AG04449 (cell line): Measurements from ENCODE around the gene G3BP2.

Source experiments
- CTCF ChIA-PET: fragments of 350-600 bp; formaldehyde crosslinking; extraction: SDS; loops from one replicate; lab custom pipeline; 2021; ENCODE audit warnings: antibody characterized with exemption; lab: Yijun Ruan, JAX
- POLR2A ChIA-PET: fragments of 400-600, 350-600 bp; formaldehyde crosslinking; extraction: SDS; loops from one replicate; lab custom pipeline; 2020; ENCODE audit warnings: antibody characterized with exemption, inconsistent platforms; lab: Yijun Ruan, JAX
- DNase-seq: peaks from one replicate; pipeline ENCODE4 v3.0.0-alpha.2; 2010; ENCODE audit warnings: low read depth, low spot score
- H3K4me3 ChIP-seq: 2 replicates; pipeline ENCODE4 v1.5.1; 2011; ENCODE audit warnings: low read depth, mild to moderate bottlenecking, control low read depth, low read length
- TF ChIP-seq, protein P1 (sequence below): IDR thresholded peaks from one replicate; pipeline ENCODE4 v1.5.1; 2011; ENCODE audit warnings: mild to moderate bottlenecking, moderate library complexity, low read length, control low read depth, inconsistent platforms; ENCODE audit not compliant: insufficient read depth; ENCODE audit errors: missing control alignments

G3BP2 gene

DNA sequence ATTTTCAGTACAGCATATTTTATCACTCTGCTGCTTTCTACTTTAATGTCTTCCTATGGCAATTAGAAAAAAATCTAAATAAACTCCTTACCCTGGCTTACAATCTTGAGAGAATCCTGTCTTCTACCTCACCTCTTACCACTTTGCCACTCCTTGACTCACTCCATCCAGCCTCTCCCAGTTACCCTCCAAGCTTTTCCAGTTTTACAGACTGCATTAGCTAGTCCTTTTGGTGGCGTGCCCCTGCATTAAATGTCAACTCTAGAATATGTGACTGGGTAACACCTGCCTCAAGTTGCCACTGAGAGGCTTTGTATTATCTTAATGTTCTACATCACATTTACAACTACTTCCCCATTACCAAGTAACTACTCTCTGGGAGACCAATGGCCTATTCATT, 35.4 kb downstream of the G3BP2 start:
- TF ChIP-seq, protein P1, sequence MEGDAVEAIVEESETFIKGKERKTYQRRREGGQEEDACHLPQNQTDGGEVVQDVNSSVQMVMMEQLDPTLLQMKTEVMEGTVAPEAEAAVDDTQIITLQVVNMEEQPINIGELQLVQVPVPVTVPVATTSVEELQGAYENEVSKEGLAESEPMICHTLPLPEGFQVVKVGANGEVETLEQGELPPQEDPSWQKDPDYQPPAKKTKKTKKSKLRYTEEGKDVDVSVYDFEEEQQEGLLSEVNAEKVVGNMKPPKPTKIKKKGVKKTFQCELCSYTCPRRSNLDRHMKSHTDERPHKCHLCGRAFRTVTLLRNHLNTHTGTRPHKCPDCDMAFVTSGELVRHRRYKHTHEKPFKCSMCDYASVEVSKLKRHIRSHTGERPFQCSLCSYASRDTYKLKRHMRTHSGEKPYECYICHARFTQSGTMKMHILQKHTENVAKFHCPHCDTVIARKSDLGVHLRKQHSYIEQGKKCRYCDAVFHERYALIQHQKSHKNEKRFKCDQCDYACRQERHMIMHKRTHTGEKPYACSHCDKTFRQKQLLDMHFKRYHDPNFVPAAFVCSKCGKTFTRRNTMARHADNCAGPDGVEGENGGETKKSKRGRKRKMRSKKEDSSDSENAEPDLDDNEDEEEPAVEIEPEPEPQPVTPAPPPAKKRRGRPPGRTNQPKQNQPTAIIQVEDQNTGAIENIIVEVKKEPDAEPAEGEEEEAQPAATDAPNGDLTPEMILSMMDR: no peak
- DNase-seq: no peak
- ChIA-PET POLR2A (no interaction called here), CTCF (interaction anchor here (1.6 kb wide), 1 partner anchor 86 kb away, joined by 4 read pairs; no protein-coding TSS in a partner anchor)
- no peak overlapping the region for H3K4me3 ChIP-seq

DNA sequence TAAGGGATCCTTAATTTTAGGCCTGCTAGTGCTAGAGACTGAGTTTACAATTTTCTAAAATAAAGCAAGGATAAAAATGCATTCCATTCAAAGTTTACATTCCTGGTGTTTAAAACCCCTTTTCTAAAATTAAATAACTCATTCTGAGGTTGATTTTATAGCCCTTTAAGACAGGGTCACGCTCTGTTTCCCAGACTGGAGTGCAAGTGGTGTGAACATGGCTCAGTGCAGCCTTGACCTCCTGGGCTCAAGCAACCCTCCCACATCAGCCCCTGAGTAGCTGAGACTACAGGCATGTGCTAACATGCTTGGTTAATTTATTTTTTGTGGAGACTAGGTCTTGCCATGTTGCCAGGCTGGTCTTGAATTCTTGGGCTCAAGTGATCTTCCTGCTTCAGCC, 36.0 kb downstream of the G3BP2 start:
- H3K4me3 ChIP-seq: no peak overlapping the region
- CTCF ChIA-PET: interaction anchor here (1.6 kb wide), 1 partner anchor 86 kb away, joined by 4 read pairs; no protein-coding TSS in a partner anchor
- peak; percentile 44 for DNase-seq
- POLR2A ChIA-PET: no interaction called here
- TF ChIP-seq, protein P1: no peak

GRCh38 chr4:75634951-75635350, 38.3 kb downstream of the G3BP2 start:
- TF ChIP-seq, protein P1: no peak
- DNase-seq: no peak
- H3K4me3 ChIP-seq: no peak overlapping the region
- ChIA-PET POLR2A (interaction anchor here (1.0 kb wide), 1 partner anchor 89 kb away, joined by 3 read pairs; the partner anchor contains the start of gene USO1), CTCF (interaction anchor here (1.2 kb wide), 1 partner anchor 19 kb away, joined by 3 read pairs; no protein-coding TSS in a partner anchor)

DNA sequence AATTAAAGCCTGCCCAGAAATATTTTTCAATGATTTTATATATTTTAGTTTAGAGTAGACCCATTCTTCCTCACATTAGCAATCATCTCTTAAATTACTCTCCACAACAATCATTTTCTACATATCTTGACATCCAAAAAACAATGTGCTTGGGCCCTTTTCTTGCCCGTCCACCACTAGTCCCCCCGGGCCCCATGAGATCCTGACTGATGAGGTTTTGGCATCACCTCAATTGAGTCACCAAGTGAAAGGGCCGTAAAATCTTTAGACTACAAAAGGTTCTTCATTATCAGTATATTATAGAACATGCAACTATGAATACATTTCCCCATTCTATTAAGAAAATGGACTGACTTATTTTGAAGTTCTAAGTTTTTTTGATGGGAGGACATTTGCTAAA, 38.9 kb downstream of the G3BP2 start:
- ChIA-PET POLR2A (interaction anchor here (1.0 kb wide), 1 partner anchor 90 kb away, joined by 3 read pairs; the partner anchor contains the start of gene USO1), CTCF (no interaction called here)
- no peak for DNase-seq
- TF ChIP-seq, protein P1: no peak
- no peak overlapping the region for H3K4me3 ChIP-seq

- no peak for DNase-seq
- POLR2A ChIA-PET: no interaction called here
- no peak overlapping the region for H3K4me3 ChIP-seq
- CTCF ChIA-PET: no interaction called here
- TF ChIP-seq, protein P1: no peak
These were observed 39.4 kb downstream of the G3BP2 start for GRCh38 chr4:75633846-75634245.

DNA sequence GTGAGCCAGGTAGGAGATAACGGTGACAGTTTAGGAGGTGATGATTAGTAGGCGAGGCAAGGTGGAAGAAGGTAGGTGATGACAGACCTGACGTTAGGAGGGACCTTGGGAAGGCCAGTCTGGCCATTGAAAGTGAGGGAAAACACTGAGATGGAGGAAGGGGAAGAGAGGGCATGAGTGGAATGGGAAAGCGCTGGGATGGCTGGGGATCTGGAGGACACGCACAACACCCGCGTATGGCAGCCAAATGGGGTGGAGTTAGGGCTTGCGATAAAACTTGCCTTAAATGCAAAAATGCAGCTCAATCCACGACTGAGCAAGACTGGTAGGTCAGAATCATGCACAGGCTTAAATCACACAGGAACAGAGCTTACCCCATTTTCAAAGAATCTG, 42.3 kb downstream of the G3BP2 start:
- TF ChIP-seq, protein P1: no peak
- DNase-seq: no peak
- POLR2A ChIA-PET: no interaction called here
- H3K4me3 ChIP-seq: peak overlapping the region; percentile 80
- CTCF ChIA-PET: no interaction called here
